Tibial artery (tissue), 4 donors: ENCODE results near the gene ZNF219.

Experiments
- DNase-seq, 2 donors: peaks; one replicate each; pipeline ENCODE4 v3.0.0-alpha.2; 2019
- H3K27ac ChIP-seq, 2 donors: fragments of 200-600 bp; sonication (generic) in 1 of 2; 1 replicate in 1 of 2; 2 replicates in 1 of 2; pipeline ENCODE4 v1.5.1; 2018 to 2019; ENCODE audit warnings: mild to moderate bottlenecking in 1 of 2
- H3K27me3 ChIP-seq, 2 donors: fragments of 200-600 bp; sonication (generic) in 1 of 2; one replicate each; pipeline versions ENCODE4 v1.5.1 to v1.6.0; 2016 to 2019
- H3K36me3 ChIP-seq, 3 donors: fragments of 200-600 bp; sonication (generic) in 2 of 3; one replicate each; pipeline ENCODE4 v1.5.1; 2016 to 2019; ENCODE audit warnings: mild to moderate bottlenecking in 2 of 3
- H3K4me1 ChIP-seq, 4 donors: fragments of 200-600 bp; sonication (generic) in 2 of 4; 1 replicate in 3 of 4; 2 replicates in 1 of 4; pipeline ENCODE4 v1.5.1; 2016 to 2019
- H3K4me3 ChIP-seq, 2 donors: fragments of 200-600 bp; sonication (generic) in 1 of 2; 1 replicate in 1 of 2; 2 replicates in 1 of 2; pipeline ENCODE4 v1.5.1; 2018 to 2019; ENCODE audit warnings: mild to moderate bottlenecking in 2 of 2
- H3K9me3 ChIP-seq, 3 donors: fragments of 200-600 bp; sonication (generic) in 1 of 3; one replicate each; pipeline ENCODE4 v1.5.1; 2016 to 2019
- CTCF ChIP-seq, 2 experiments: fragments of 200-600 bp in 1 of 2; fragments of 450-650 bp in 1 of 2; IDR thresholded peaks; one replicate each; pipeline ENCODE4 v1.5.1; 2017 to 2019; ENCODE audit warnings: antibody characterized with exemption in 2 of 2, mild to moderate bottlenecking in 1 of 2, moderate library complexity in 1 of 2
- intact Hi-C: fragments of 100-400 bp; cut with DNase I; formaldehyde crosslinking; loops from one replicate; pipeline ENCODE4 v1.15.0; 2023; ENCODE audit warnings: low total_unique reads

ZNF219 gene

GRCh38 chr14:21105095-21105494 lies 6.6 kb upstream of the ZNF219 start:
- Histone ChIP-seq H3K27me3 (no peaks in the 10 kb centered on the region), H3K4me3 (no peak overlapping the region), H3K36me3 (no peaks in the 10 kb centered on the region), H3K9me3 (no peaks in the 10 kb centered on the region), H3K27ac (peak overlapping the region; percentile 84 to 98), H3K4me1 (peaks cover 0 to 33% (median 26%) of the 10 kb centered on the region in 4 donors)
- DNase-seq = no peak
- TF ChIP-seq CTCF (IDR thresholded peaks at IDR 0.05) = no peak
- intact Hi-C loops = no loop called here

DNA sequence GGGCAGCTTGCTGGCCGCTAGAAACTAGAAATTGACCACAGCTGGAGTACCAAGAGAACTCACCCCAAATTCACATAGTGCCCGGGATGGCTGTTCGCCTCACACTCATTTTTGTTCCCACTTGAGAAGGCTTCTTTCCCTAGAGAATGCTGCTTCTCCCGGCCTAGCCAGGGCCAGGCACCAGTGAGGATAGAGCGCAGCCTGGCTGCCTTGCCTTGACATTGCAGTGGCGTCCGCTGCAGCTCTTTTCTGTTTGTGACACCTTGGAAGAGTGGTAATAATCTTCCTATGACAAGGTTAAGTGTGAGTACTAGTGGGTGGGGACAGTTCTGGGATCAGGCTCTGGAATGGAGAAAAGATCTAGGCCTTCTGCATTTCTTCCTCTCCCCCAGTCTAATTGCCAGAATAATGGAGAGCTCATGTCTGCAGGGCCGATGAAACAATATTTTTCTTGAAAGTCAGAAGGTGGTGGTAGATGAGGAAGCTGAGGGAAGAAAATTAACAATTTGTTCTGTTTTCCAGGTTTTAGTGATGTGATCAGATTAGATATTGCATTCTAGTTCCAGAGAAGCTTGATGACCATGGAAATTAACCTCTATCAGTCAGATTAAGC lies 6.1 kb upstream of the ZNF219 start:
- Histone ChIP-seq H3K4me1 (peaks cover 0 to 38% (median 31%) of the 10 kb centered on the region in 4 donors), H3K36me3 (no peaks in the 10 kb centered on the region), H3K27me3 (no peaks in the 10 kb centered on the region), H3K4me3 (peak overlapping the region; percentile 60 to 85), H3K9me3 (no peaks in the 10 kb centered on the region), H3K27ac (peak overlapping the region; percentile 84 to 98)
- peak; percentile 79 to 88 for DNase-seq
- intact Hi-C loops = loop anchor here (1.0 to 5.0 kb wide), 3 partner anchors 34 to 422 kb away; partner anchors contain the start of genes ARHGEF40 and RNASE4
- TF ChIP-seq CTCF (IDR thresholded peaks at IDR 0.05) = peak; percentile 93 to 97

GRCh38 chr14:21103710-21104447 lies 5.4 kb upstream of the ZNF219 start:
- peak; percentile 77 to 86 for TF ChIP-seq CTCF (IDR thresholded peaks at IDR 0.05)
- Histone ChIP-seq H3K27me3 (no peaks in the 10 kb centered on the region), H3K27ac (peak overlapping the region; percentile 84 to 98), H3K9me3 (no peaks in the 10 kb centered on the region), H3K36me3 (no peaks in the 10 kb centered on the region), H3K4me3 (peak overlapping the region; percentile 60 to 85), H3K4me1 (peaks cover 0 to 45% (median 38%) of the 10 kb centered on the region in 4 donors)
- peak; percentile 98 for DNase-seq
- intact Hi-C loops = loop anchor here (1.0 to 5.0 kb wide), 3 partner anchors 34 to 422 kb away; partner anchors contain the start of genes ARHGEF40 and RNASE4

GRCh38 chr14:21103411-21103709 lies 4.9 kb upstream of the ZNF219 start:
- H3K4me3 ChIP-seq = peak overlapping the region; percentile 60 to 85
- intact Hi-C loops = loop anchor here (5.0 kb wide), 2 partner anchors 81 to 421 kb away; partner anchors contain the start of gene RNASE4
- H3K27ac ChIP-seq = peak overlapping the region; percentile 84 to 98

More at GRCh38 chr14:21103411-21103709, 4.9 kb upstream of the ZNF219 start:
- no peaks in the 10 kb centered on the region for H3K27me3 ChIP-seq
- no peak for DNase-seq
- H3K4me1 ChIP-seq = peaks cover 0 to 45% (median 38%) of the 10 kb centered on the region in 4 donors
- H3K9me3 ChIP-seq = no peaks in the 10 kb centered on the region
- no peak for TF ChIP-seq CTCF (IDR thresholded peaks at IDR 0.05)
- no peaks in the 10 kb centered on the region for H3K36me3 ChIP-seq
